Measurements from ENCODE around the gene AK9. TPM values are rescaled to one million over a fixed set of nuclear protein-coding genes. Genes with fewer than 3 reads are reported as not detected.

AK9 gene
- total and polyA plus RNA-seq, 10 of the 15 experiments (the other 5 are each of a cell fraction or from before 2014, with no cell fraction given): 2.1 to 7.4 (median 4.2) TPM

- Histone ChIP-seq H4K20me1 (ENCODE audit: control insufficient read depth, insufficient read depth) (no peaks in the 10 kb centered on the region), H3K9me3 (replicated peaks; ENCODE audit: control insufficient read depth, insufficient read depth, low read length) (no peaks in the 10 kb centered on the region), H2AFZ (ENCODE audit: control insufficient read depth, low read depth, low read length) (peak overlapping the region; percentile 99), H3K4me1 (ENCODE audit: control insufficient read depth, insufficient read depth, low read length) (peaks cover 5% of the 10 kb centered on the region), H3K27ac (ENCODE audit: control insufficient read depth, insufficient read depth) (no peak overlapping the region), H3K27me3 (replicated peaks in 1 of 2; ENCODE audit: control insufficient read depth in 2 of 2, insufficient read depth in 2 of 2, low read length in 1 of 2) (no peaks in the 10 kb centered on the region), H3K79me2 (ENCODE audit: control insufficient read depth, insufficient read depth, low read length) (peaks cover 8% of the 10 kb centered on the region), H3K36me3 (ENCODE audit: control insufficient read depth in 2 of 2, insufficient read depth in 2 of 2, low read length in 1 of 2) (no peaks in the 10 kb centered on the region), H3K4me3 (peak overlapping the region; percentile 91), H3K9ac (ENCODE audit: control insufficient read depth, insufficient read depth, low read length) (peak overlapping the region; percentile 72), H3K4me2 (ENCODE audit: control insufficient read depth, insufficient read depth) (peak overlapping the region; percentile 66)
- DNase-seq (ENCODE audit: low read depth, low spot score) (no peak), FAIRE-seq (no peak), ATAC-seq (peak; percentile 71)
- BruUV-seq (replicated peaks): no TSS peak
- intact Hi-C loops (cut with micrococcal nuclease; ENCODE audit: unreplicated experiment): loop anchor here (5.0 to 10.0 kb wide), 2 partner anchors 93 to 494 kb away; partner anchors contain the start of gene CDC40
- under 1% methylated on average over 24 of the region's 24 CpGs for WGBS (ENCODE audit: insufficient coverage, insufficient replicate concordance, low lambda C conversion rate, missing lambda C conversion rate)
- TF ChIP-seq HCFC1 (IDR thresholded peaks at IDR 0.05; ENCODE audit: low read length) (no peak), MXI1 (IDR thresholded peaks at IDR 0.05; ENCODE audit: low read depth, low read length) (peak; percentile 40), JUND (IDR thresholded peaks at IDR 0.05; ENCODE audit: low read depth, low read length) (no peak), MAX (IDR thresholded peaks at IDR 0.05; ENCODE audit: low read depth, low read length) (no peak), TCF12 (IDR thresholded peaks at IDR 0.05; ENCODE audit: low read depth, low read length) (0 out of 2 replicates have a peak, but pooled peaks have one; percentile 20), STAT1 (conservative IDR thresholded peaks at IDR 0.05) (no peak), PML (IDR thresholded peaks at IDR 0.05; ENCODE audit: low read length) (no peak), GABPA (IDR thresholded peaks at IDR 0.05; ENCODE audit: low read depth) (no peak), RAD51 (IDR thresholded peaks at IDR 0.05) (no peak), POU2F2 (IDR thresholded peaks at IDR 0.05; ENCODE audit: borderline replicate concordance, low read depth, low read length) (no peak), SIX5 (IDR thresholded peaks at IDR 0.05; ENCODE audit: low read depth, low read length, severe bottlenecking) (no peak), TAF1 (IDR thresholded peaks at IDR 0.05; ENCODE audit: borderline replicate concordance, low read depth, low read length) (no peak), MTA2 (IDR thresholded peaks at IDR 0.05; ENCODE audit: low read depth) (no peak), HSF1 (IDR thresholded peaks at IDR 0.05; ENCODE audit: low read depth, low read length) (no peak), BMI1 (IDR thresholded peaks at IDR 0.05; ENCODE audit: borderline replicate concordance) (0 out of 2 replicates have a peak, but pooled peaks have one; percentile 47), RUNX3 (IDR thresholded peaks at IDR 0.05; ENCODE audit: low read length) (no peak), SMAD5 (IDR thresholded peaks at IDR 0.05; ENCODE audit: low read depth) (0 out of 2 replicates have a peak, but pooled peaks have one; percentile 16), CBX5 (IDR thresholded peaks at IDR 0.05; ENCODE audit: low read depth) (no peak), NR2C1 (IDR thresholded peaks at IDR 0.05) (no peak), MEF2B (IDR thresholded peaks at IDR 0.05; ENCODE audit: partially characterized antibody, poor library complexity, severe bottlenecking) (peak; percentile 62), IRF5 (IDR thresholded peaks at IDR 0.05; ENCODE audit: borderline replicate concordance) (no peak), BHLHE40 (IDR thresholded peaks at IDR 0.05; ENCODE audit: borderline replicate concordance in 1 of 2, low read depth in 2 of 2, low read length in 1 of 2) (no peak), SMARCA5 (IDR thresholded peaks at IDR 0.05) (no peak)
- ChIA-PET SMC1A (ENCODE audit: uncharacterized antibody, unreplicated experiment) (interaction anchor here (1.5 to 5.0 kb wide), 3 partner anchors 11 to 349 kb away, joined by 4 to 35 read pairs (median 6); no protein-coding TSS in a partner anchor), CTCF (interaction anchor here (1.4 to 2.4 kb wide), 2 partner anchors 19 to 349 kb away, joined by 3 to 18 read pairs; no protein-coding TSS in a partner anchor), RAD21 (ENCODE audit: unreplicated experiment) (interaction anchor here (2.0 kb wide), 1 partner anchor 349 kb away, joined by 13 read pairs; no protein-coding TSS in a partner anchor), POLR2A (interaction anchor here (1.2 kb wide), 1 partner anchor 250 kb away, joined by 3 read pairs; the partner anchor contains the start of genes PPIL6 and SMPD2)
- in situ Hi-C loops (cut with MboI): loop anchor here (10.0 kb wide), 1 partner anchor 166 kb away; no protein-coding TSS in a partner anchor
Observed at GRCh38 chr6:109690373-109690736, 647 bp downstream of the AK9 start.

Measured in GM12878 (cell line).